Body of pancreas (tissue), 4 donors: Measurements from ENCODE around the gene CSRP1.

Experiments
- POLR2A ChIP-seq, 3 donors: fragments of 450-650 bp; IDR thresholded peaks; one replicate each; pipeline ENCODE4 v1.6.1; 2016; ENCODE audit warnings: antibody characterized with exemption in 3 of 3, mild to moderate bottlenecking in 2 of 3
- TF ChIP-seq, protein P1 (sequence below), 7 experiments: fragments of 450-650 bp in 4 of 7; fragments of 200-600 bp in 3 of 7; sonication (generic) in 3 of 7; IDR thresholded peaks; one replicate each; pipeline ENCODE4 v1.5.1; 2016 to 2019; ENCODE audit warnings: antibody characterized with exemption in 7 of 7

DNA sequence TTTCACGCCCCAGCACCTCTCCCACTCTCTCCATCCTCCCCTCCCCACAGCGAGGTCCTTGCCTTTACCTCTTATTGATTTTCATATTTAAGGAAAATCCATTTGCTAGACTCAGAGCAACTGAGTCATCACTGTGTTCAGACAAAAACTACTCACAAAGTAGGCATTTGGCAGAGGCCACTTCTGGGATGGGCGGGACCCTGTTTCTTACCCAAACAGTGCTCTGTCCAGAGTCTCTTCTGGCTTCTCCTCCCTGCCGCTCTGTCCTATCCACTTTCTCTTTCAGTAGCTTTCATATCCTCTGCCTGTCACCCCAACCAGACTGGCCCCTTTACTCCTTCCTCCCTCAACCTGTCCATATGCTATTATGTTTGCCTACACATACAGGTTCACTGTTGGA lies 29.6 kb upstream of the CSRP1 start:
- TF ChIP-seq, protein P1, sequence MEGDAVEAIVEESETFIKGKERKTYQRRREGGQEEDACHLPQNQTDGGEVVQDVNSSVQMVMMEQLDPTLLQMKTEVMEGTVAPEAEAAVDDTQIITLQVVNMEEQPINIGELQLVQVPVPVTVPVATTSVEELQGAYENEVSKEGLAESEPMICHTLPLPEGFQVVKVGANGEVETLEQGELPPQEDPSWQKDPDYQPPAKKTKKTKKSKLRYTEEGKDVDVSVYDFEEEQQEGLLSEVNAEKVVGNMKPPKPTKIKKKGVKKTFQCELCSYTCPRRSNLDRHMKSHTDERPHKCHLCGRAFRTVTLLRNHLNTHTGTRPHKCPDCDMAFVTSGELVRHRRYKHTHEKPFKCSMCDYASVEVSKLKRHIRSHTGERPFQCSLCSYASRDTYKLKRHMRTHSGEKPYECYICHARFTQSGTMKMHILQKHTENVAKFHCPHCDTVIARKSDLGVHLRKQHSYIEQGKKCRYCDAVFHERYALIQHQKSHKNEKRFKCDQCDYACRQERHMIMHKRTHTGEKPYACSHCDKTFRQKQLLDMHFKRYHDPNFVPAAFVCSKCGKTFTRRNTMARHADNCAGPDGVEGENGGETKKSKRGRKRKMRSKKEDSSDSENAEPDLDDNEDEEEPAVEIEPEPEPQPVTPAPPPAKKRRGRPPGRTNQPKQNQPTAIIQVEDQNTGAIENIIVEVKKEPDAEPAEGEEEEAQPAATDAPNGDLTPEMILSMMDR (IDR thresholded peaks at IDR 0.05) = no peak
- TF ChIP-seq POLR2A (IDR thresholded peaks at IDR 0.05) = no peak
